ENCODE measurements around the gene RAB3C.

The RAB3C gene

DNA sequence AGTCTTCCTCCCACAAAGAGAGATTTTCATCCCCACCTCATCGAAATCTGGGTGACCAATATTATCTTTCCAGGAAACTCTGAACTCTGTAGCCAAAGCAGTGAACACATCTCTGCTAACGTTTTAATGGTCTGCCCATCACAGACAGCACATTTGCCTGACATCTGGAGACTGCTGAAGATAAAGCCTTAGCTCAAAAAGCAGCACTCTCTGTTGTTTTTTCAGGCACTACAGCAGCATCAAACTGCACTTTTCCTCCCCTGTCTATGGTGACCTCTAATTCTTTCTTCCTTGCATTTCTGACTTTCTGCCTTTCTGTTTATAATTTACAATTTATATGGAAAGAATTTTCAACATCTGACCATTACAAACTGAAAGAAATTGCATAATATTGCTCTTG is 66.8 kb downstream of the RAB3C start:
- no peak for DNase-seq (ENCODE audit: low read depth, low spot score)
- in situ Hi-C loops (cut with HindIII; ENCODE audit: low sequenced_read_pairs), result no loop called here
- H3K4me3 ChIP-seq (ENCODE audit: low read depth, low read length), result no peak overlapping the region
- TF ChIP-seq CTCF (IDR thresholded peaks at IDR 0.05; ENCODE audit: low read depth, low read length), result no peak

DNA sequence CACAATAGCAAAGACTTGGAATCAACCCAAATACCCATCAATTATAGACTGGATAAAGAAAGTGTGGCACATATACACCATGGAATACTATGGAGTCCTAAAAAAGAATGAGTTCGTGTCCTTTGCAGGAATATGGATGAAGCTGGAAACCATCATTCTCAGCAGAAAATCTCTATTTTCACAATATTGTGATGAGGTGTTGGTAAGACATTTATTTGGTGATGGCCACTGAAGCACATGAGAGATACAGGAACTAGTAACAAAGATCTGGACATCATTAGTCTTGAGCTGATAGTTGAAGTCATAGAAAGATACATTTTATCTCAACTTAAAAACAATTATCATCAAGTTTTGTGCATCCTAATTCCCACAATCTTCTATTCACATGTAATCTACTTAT is 70.6 kb downstream of the RAB3C start:
- no peak for DNase-seq (ENCODE audit: low read depth, low spot score)
- H3K4me3 ChIP-seq (ENCODE audit: low read depth, low read length), result no peak overlapping the region
- no peak for TF ChIP-seq CTCF (IDR thresholded peaks at IDR 0.05; ENCODE audit: low read depth, low read length)
- in situ Hi-C loops (cut with HindIII; ENCODE audit: low sequenced_read_pairs), result no loop called here

GRCh38 chr5:58666141-58666540 is 83.3 kb downstream of the RAB3C start:
- DNase-seq (ENCODE audit: low read depth, low spot score), result no peak
- in situ Hi-C loops (cut with HindIII; ENCODE audit: low sequenced_read_pairs), result no loop called here
- TF ChIP-seq CTCF (IDR thresholded peaks at IDR 0.05; ENCODE audit: low read depth, low read length), result no peak
- H3K4me3 ChIP-seq (ENCODE audit: low read depth, low read length), result no peak overlapping the region

GRCh38 chr5:58666598-58667581 is 84.0 kb downstream of the RAB3C start:
- no peak for TF ChIP-seq CTCF (IDR thresholded peaks at IDR 0.05; ENCODE audit: low read depth, low read length)
- in situ Hi-C loops (cut with HindIII; ENCODE audit: low sequenced_read_pairs), result no loop called here
- H3K4me3 ChIP-seq (ENCODE audit: low read depth, low read length), result no peak overlapping the region
- peak; percentile 22 for DNase-seq (ENCODE audit: low read depth, low spot score)

DNA sequence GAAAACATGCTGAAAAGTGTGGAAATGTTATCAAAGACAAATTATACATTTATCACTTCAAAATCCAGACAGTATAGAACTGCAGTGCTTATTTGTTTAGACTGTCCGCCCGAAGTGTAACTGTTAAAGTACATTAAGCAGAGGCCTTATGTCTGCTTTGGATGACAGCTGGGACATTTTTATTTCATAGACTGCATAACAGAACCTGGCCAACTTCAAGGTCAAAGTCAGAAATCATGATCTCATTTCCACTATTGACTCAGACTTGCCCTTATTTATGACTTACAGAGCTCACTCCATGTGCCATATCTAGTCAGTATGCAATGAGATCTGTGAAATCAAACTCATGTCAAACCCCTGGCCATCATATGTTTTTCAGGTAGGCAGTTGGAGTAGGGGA is 87.7 kb downstream of the RAB3C start:
- in situ Hi-C loops (cut with HindIII; ENCODE audit: low sequenced_read_pairs), result no loop called here
- H3K4me3 ChIP-seq (ENCODE audit: low read depth, low read length), result no peak overlapping the region

GRCh38 chr5:58671155-58671554 is 88.3 kb downstream of the RAB3C start:
- in situ Hi-C loops (cut with HindIII; ENCODE audit: low sequenced_read_pairs), result no loop called here
- no peak for TF ChIP-seq CTCF (IDR thresholded peaks at IDR 0.05; ENCODE audit: low read depth, low read length)
- DNase-seq (ENCODE audit: low read depth, low spot score), result no peak
- H3K4me3 ChIP-seq (ENCODE audit: low read depth, low read length), result no peak overlapping the region

More for the DNA sequence above, 87.7 kb downstream of the RAB3C start:
- TF ChIP-seq CTCF (IDR thresholded peaks at IDR 0.05; ENCODE audit: low read depth, low read length), result no peak
- no peak for DNase-seq (ENCODE audit: low read depth, low spot score)
